HUDEP-2 (cell line): Measurements from ENCODE around the gene PKN3.

Experiments
- DNase-seq, 76 experiments: peaks; one replicate each; lab custom pipeline; 2025; ENCODE audit not compliant: unreplicated experiment in 76 of 76; lab: John Stamatoyannopoulos, UW

Gene PKN3

DNA sequence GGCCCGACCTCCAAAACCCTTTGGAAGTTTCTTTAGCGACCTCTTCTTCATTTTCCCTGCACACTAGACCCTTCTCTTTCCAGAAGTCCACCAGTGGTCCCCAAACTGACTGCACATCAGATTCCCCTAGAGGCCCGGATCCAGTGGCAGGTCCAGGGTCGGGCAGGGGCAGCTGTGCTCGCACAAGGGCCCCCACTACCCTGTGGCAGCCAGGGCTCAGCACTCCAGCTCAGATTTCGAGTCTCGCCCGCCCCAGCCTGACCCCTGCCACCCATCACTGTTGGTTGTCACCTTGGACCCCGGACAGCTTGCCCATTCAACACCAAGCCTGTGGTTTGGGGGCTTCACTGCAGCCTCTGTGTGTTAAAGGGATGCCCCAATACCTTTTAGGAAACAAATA, 29.4 kb downstream of the PKN3 start:
- no peak for DNase-seq

DNA sequence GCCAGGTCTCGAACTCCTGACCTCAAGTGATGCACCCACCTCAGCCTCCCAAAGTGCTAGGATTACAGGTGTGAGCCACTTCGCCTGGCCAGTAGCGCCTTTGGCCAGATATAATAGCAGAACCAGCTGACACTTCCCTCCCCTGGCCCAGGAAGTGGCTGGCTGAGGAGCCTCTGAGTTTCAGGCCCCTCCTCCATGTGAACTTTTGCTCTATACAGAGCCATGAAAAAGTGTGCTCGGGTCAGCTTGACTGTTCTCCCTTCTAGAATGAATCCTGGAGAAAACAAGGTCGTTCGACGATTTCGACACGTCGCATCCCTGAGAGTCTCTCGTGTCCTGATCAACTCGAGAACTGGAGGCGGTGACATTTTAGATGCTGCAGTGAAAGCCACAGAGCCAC, 30.3 kb downstream of the PKN3 start:
- no peak for DNase-seq

DNA sequence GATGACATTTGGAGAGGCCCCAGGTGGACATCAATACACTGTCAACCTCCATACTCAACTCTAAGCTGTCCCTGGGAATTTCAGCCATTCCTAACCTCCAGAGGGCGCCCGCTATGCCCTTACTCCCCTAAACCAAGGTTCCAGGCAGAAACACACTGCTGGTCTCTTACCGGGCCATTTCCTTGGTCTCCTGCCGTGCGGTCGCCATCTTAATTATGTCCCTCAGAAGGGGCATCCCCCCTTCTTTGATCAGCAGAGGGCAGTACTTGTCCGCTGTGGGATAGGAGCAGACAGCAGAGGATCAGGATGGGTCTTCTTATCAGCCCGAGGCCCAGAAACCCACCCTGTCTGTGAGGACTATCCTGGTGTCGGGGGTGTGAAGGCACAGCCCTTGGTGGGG, 31.0 kb downstream of the PKN3 start:
- DNase-seq = peak in 69 of 76 experiments; percentile 4 to 79 (median 59)

DNA sequence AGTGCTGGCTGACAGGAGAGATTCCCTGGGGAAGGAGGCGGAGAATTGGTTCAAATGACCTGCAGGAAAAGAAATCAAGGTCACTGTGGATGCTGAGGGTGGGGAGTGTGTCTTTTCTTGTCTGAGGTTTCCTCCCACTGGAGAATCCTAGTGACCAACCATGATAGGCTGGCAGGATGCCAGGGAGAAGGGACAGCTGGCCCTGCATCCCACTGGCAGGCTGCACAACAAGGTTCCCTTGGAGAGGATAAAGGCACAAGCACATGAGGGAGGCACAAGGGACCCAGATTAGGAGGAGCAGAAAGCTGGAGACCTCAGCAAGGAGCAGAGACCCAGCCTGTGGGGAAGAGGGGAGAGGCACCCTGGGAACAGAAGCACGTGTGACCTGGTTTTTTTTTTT, 33.1 kb downstream of the PKN3 start:
- DNase-seq = peak in 1 of 76 experiments; percentile 12

DNA sequence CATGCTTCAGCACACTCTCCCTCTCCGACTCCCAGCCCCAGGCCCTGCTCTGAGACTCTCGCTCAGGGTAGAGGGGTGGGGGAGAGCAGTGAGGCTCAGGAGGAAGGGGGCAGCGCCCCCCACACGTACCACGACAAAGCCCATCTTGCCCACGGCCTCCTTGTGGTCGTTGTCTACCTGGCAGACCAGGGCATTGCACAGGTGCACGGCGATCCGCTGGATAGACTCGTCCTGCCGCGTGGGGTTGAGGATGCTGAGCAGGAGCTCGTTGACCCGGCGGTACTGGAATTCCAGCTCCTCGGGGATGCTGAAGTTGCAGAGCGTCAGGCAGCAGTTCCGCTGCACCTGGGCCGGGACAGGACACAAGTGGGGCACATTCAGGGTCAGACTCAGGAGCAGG, 40.1 kb downstream of the PKN3 start:
- no peak for DNase-seq

DNA sequence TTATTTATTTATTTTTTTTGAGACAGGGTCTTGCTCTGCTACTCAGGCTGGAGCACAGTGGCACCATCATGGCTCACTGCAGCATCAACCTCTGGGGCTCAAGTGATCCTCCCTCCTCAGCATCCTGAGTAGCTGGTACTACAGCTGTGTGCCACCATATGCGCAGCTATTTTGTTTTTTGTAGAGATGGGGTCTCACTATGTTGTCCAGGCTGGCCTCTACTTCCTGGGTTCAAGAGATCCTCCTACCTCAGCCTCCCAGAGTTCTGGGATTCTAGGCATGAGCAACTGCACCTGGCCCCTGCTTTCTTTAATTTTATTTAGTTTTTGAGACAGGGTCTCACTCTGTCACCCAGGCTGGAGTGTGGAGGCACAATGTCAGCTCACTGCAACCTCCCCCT, 41.1 kb downstream of the PKN3 start:
- no peak for DNase-seq

DNA sequence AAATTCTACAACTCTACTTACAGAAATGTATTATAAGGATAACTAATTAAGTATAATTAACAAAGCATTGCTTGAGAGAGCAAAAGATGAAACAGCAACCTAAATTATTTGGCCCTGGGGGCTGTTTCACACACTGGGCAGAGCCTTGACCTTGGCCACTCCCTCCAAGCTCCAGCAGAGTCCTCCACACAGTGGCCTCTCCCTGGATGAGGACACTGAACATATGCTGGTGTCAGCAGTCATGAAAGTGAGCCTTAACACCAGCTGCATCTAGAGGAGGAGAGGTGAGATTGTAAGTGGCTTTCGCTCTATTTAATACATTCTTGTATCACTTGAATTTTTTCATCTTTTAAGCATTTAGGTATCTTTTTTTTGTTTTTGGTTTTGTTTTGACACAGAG, 44.9 kb downstream of the PKN3 start:
- no peak for DNase-seq

DNA sequence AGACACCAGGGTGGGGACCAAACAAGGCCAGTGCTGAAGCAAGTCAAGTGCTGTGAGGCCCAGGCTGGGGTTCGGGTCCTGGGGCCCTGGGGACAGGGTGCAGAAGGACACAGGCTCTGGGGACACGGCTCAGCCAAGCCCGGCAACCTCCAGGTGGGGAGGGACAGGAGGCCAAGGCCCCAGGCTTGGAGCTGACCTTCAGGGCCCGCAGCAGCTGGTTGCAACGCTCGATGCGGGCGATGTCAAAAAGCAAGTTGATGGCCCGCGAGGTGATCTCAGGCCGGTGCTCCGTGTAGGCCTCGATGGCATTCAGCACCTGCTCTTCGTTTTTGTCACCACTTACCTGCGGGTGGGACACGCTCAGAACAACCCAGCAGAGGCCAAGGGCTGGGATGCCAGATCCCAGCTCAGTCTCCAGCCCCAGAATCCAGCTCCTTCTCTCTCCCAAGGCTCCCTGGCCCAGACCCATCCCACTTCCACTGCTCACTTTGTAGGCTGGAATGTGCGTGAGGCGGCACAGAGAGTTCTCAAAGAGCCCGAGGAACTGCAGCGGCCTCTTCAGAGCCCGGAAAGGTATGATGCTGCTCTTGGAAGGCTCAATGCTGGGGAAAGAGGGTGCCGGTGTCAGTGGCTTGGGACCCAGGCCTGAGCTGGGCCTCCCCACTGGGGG, 48.8 kb downstream of the PKN3 start:
- DNase-seq = no peak

DNA sequence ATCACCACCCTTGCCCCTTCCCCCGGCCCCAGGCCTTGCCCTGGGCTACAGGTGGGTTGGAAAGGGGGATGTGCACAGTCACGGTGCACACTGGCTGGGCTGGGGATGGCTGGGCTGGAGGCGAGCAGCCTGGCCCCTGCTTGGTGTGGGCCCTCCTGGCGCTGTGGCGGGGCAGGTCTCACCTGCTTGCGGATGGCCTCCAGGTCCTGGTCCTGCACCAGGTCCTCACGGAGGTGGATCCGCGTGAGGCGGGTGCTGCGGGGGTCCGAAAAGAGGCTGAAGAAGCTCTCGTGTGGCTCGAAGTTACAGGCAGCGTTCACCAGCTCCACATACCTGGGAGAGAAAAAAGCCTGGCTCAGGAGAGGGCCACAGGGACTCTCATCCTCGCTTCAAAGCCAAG, 51.3 kb downstream of the PKN3 start:
- DNase-seq = no peak

DNA sequence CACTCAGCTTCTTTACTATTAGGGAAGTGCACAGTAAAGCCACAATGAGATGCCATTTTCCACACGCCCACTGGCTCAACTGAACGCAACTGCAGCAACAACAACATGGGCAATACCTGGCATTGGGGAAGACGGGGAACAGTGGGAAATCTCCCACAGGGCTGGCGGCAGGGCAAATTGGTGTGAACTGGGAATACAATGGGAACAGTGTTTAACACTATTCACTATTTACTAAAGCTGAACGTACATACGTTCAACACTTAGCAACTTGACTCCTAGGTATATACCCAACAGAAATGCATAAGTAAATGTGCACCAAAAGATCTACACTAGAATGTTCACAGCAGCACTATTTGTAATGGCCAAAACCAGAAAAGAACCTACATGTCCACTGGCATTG, 55.3 kb downstream of the PKN3 start:
- peak in 1 of 76 experiments; percentile 0 for DNase-seq

DNA sequence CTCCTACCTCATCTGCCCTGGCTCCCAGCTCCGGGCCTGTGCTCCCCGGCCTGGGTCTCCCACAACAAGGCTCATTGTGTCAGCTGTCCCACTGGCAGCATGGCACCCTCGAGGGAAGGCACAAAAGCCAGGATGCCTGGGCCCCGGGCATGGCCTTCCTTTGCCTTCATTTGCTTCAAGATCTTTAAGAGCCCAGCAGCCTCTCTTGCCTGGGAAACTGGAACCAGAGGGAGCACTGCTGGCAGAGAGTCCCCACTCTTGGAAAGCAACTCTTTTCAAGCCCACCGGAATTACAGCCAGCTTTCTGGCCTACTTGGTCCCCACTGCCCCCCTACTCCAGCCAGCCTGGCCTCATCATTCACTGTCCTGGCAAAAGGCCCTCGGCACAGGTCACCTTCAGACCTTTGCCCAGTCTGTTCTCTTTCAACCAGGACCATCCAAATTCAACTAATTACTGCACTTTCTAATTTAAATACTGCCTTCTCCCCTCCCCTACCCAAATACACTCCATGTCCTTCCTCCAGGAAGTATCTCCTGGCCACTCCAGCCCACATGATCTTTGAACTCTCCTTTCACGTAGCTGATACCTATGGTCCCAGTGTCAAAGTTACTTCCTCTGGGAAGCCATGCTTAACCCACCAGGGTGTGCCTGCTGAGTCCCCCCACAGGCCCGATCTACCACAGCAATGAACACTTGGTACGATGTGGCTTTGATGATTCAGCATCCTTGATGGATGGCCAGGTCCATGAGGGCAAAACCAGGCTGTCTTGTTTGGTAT, 60.6 kb downstream of the PKN3 start:
- no peak for DNase-seq

DNA sequence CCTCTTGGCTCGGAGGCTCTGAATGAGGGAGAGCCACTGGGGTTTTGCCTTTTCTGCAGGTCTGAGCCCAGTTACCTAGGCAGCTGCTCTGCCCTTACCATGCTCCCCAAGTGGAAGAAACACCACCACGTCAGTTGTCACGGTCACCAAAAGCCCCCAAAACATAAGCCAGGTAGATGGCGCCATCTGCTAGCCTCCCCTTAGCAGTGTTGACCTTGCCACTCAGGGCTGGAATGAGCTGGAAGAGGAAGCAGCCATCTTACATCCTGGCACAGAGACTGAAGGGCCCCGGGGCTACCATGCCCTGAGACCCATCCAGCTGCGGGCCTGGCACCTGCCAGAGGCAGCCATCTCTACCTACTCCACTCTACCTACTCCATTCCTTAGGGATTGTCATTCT, 62.1 kb downstream of the PKN3 start:
- DNase-seq = no peak

DNA sequence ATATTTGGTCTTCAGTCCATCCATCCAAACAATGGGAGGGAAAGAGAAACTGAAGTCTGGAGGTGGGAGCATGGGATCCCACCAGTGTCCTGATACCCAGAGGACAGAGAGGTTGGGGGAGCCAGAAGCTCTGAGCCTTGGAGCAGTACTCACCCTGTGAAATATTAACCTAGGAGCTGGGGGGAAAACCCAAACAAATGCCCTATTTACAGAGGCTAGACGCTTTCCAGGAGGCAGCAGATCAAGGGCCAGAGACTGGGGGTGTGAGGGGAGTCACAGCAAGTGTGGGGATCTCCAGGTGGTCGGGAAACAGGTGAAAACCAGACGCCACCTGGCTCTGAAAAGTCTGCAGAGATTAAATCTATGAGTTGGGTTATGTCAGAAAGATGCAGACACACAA, 63.2 kb downstream of the PKN3 start:
- DNase-seq = no peak

DNA sequence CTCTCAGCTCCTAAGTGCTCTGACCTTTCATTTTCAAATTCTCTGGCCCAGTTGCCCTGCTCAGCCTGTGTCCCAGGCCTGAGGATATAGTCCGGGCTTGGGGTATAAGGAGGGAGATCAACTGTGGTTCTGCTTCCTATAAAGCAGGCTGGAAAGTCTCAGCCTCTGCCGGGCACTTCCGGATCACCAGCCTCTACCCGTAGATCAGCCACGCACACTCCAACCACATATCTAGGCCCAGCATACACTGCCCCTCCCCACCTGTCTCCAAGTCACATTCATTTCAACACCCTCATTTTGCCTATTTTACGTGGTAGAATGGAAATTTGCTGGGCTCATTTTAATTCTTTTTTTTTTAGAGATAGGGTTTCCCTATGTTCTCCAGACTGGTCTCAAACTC, 66.3 kb downstream of the PKN3 start:
- peak in 5 of 76 experiments; percentile 4 to 43 (median 19) for DNase-seq
